Ovary (tissue), 9 donors: Measurements from ENCODE around the gene CCDC34. TPM values are rescaled to one million over a fixed set of nuclear protein-coding genes. Genes with fewer than 3 reads are reported as not detected.

Source experiments
- DNase-seq, 5 donors: peaks; one replicate each; pipeline ENCODE4 v3.0.0-alpha.2; 2019 to 2020
- H3K27ac ChIP-seq, 2 donors: fragments of 200-600 bp; one replicate each; pipeline versions ENCODE4 v1.5.1 to v1.8.0; 2019 to 2022
- H3K27me3 ChIP-seq: fragments of 200-600 bp; one replicate; pipeline ENCODE4 v1.8.0; 2022
- H3K36me3 ChIP-seq: fragments of 200-600 bp; sonication (generic); one replicate; pipeline ENCODE4 v1.5.1; 2019
- H3K4me1 ChIP-seq: one replicate; pipeline ENCODE4 v1.8.1; 2013; ENCODE audit warnings: mild to moderate bottlenecking, moderate library complexity; ENCODE audit not compliant: insufficient read depth
- H3K4me3 ChIP-seq: fragments of 200-600 bp; sonication (generic); one replicate; pipeline ENCODE4 v1.5.1; 2017
- H3K9me3 ChIP-seq, 2 donors: fragments of 200-600 bp in 1 of 2; sonication (generic) in 1 of 2; one replicate each; pipeline versions ENCODE4 v1.5.1 to v1.8.1; 2013 to 2019; ENCODE audit warnings: mild to moderate bottlenecking in 1 of 2, moderate library complexity in 1 of 2
- EP300 ChIP-seq: sonication (generic); formaldehyde crosslinking; IDR thresholded peaks from one replicate; pipeline ENCODE4 v1.6.1; 2017; ENCODE audit warnings: antibody characterized with exemption
- POLR2A ChIP-seq: fragments of 450-650 bp; IDR thresholded peaks from one replicate; pipeline ENCODE4 v1.6.1; 2017; ENCODE audit warnings: antibody characterized with exemption, mild to moderate bottlenecking, moderate library complexity
- WGBS, 3 donors: extraction: QIAGEN DNeasy Blood & Tissue Kit in 1 of 3; methylation state at CpG; one replicate each; pipeline versions ENCODE4 v1.1.5 to v1.1.7; 2013 to 2017; 5-methylcytosine and 5-hydroxymethylcytosine counted together
- intact Hi-C, 4 donors: fragments of 100-400 bp; cut with DNase I; formaldehyde crosslinking; loops; one replicate each; pipeline versions ENCODE4 v1.11.0 to v1.15.1; 2022 to 2023
- polyA plus RNA-seq, 2 donors: library from polyadenylated mRNA; stranded (reverse); fragments of 200-250 nt in 1 of 2; fragments of 350-450 nt in 1 of 2; fragmentation: Illumina TruSeq in 1 of 2; extraction: RNeasy Lipid Tissue Mini Kit (QIAGEN cat#74804) in 1 of 2; gene quantifications; one replicate each; pipeline ENCODE4 v1.2.3, GENCODE V29; 2013 to 2014
- total RNA-seq, 7 donors: library from RNA; depleted of rRNA in 2 of 7; stranded (reverse); fragments of >200 nt in 2 of 7; fragmentation: NEBNext Ultra II Directional in 3 of 7; extraction: Animal tissue kit (Norgen Biotek cat#: 25700) in 3 of 7; gene quantifications; one replicate each; pipeline versions ENCODE4 v1.1.0 to v1.2.4, GENCODE V29; 2016 to 2023
- TF ChIP-seq, protein P1 (sequence below), 3 donors: fragments of 450-650 bp in 2 of 3; fragments of 200-600 bp in 1 of 3; IDR thresholded peaks; one replicate each; pipeline versions ENCODE4 v1.5.1 to v1.8.0; 2016 to 2022; ENCODE audit warnings: antibody characterized with exemption in 3 of 3, mild to moderate bottlenecking in 1 of 3
- donor health status: DM: no; HTN: no; CAD: no; lungs with moderate emphysema.
- donor health status: DM: no; HTN: no; CAD: no.
- donor health status: Bipolar disorder and iron deficiency.
- donor health status: DM: yes; HTN: yes; CAD: no.
- donor health status: DM: no; HTN: no; CAD: no.
- donor health status: DM: yes; HTN: yes; CAD: no.

CCDC34 gene
- total and polyA plus RNA-seq, 9 donors: 2.5 to 17.5 (median 7.8) TPM

DNA sequence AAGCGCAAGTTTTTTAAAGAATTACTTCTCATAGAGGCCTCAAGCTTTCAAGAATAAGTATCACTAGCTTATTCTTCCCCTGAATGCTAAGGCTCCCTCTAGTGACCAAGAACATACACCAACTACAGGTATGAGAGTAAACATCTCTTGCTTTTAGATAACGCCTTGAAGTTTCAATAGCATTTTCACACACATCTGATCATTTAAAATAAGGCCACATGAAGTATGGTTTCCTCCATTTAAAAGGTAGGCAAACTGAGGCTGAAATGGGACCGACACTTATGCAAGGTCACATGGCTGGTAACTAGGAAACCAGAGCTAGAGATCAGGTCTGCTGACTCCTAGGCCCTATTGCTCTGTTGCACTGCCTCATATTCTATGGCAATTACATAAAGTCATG is 66.5 kb downstream of the CCDC34 start:
- DNase-seq: no peak
- no peak overlapping the region for H3K4me3 ChIP-seq
- no peaks in the 10 kb centered on the region for H3K9me3 ChIP-seq
- H3K36me3 ChIP-seq: no peaks in the 10 kb centered on the region
- no peaks in the 10 kb centered on the region for H3K27me3 ChIP-seq
- no peak overlapping the region for H3K27ac ChIP-seq
- H3K4me1 ChIP-seq: no peaks in the 10 kb centered on the region
- 73 to 79% (median 78%) methylated on average over 3 of the region's 3 CpGs for WGBS, 3 donors
- intact Hi-C loops: loop anchor here in 2 of 4 donors (10.0 kb wide), 1 partner anchor 112 kb away; no protein-coding TSS in a partner anchor
- TF ChIP-seq EP300: no peak
- TF ChIP-seq, protein P1, sequence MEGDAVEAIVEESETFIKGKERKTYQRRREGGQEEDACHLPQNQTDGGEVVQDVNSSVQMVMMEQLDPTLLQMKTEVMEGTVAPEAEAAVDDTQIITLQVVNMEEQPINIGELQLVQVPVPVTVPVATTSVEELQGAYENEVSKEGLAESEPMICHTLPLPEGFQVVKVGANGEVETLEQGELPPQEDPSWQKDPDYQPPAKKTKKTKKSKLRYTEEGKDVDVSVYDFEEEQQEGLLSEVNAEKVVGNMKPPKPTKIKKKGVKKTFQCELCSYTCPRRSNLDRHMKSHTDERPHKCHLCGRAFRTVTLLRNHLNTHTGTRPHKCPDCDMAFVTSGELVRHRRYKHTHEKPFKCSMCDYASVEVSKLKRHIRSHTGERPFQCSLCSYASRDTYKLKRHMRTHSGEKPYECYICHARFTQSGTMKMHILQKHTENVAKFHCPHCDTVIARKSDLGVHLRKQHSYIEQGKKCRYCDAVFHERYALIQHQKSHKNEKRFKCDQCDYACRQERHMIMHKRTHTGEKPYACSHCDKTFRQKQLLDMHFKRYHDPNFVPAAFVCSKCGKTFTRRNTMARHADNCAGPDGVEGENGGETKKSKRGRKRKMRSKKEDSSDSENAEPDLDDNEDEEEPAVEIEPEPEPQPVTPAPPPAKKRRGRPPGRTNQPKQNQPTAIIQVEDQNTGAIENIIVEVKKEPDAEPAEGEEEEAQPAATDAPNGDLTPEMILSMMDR (IDR thresholded peaks at IDR 0.05): peak in 2 of 3 donors; percentile 36 to 48
- no peak for TF ChIP-seq POLR2A

DNA sequence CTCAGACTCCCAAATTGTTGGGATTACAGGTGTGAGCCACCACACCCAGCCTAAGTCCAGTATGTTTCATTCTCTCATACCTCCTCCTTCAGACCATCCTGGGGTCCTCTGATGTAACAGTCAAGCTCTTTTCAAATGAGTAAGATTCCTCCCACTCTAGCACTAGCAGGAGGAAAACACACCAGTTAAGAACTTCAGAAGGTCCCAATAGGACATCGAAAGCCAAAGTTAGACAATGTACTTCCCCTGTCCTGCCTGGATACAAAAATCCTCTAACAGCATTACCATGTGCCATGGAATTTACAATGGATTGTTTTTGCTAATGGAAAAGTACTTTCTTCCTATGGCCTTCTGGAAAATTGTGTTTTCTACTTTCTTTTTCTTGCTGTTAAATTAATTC is 67.1 kb downstream of the CCDC34 start:
- intact Hi-C loops: loop anchor here in 2 of 4 donors (10.0 kb wide), 1 partner anchor 111 kb away; no protein-coding TSS in a partner anchor
- WGBS, 3 donors: 84 to 97% (median 88%) methylated on average over 1 of the region's 1 CpG
- H3K4me3 ChIP-seq: no peak overlapping the region
- TF ChIP-seq POLR2A (no peak), EP300 (no peak)
- TF ChIP-seq, protein P1 (IDR thresholded peaks at IDR 0.05): no peak
- no peak for DNase-seq
- H3K27me3 ChIP-seq: no peaks in the 10 kb centered on the region
- no peaks in the 10 kb centered on the region for H3K36me3 ChIP-seq
- H3K4me1 ChIP-seq: no peaks in the 10 kb centered on the region
- no peaks in the 10 kb centered on the region for H3K9me3 ChIP-seq
- H3K27ac ChIP-seq: no peak overlapping the region

DNA sequence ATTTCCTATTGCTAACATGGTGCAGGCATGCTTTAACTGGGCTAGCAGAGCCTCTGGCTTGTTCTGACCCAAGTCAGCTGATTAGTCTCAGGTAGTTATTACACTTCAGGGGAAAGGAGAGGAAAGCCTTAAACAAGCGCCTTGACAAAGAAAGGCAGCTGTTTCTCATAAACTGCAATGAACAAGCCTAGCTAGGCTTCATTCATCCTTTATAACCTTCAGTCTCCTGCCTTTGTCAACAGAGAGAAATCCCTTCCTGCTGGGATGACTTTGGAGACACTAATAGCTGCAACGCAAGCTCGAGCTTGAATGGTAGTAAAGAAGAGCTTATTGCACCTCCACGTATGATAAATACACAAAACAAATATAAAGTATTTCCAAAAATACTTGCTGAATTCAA is 68.4 kb downstream of the CCDC34 start:
- no peaks in the 10 kb centered on the region for H3K9me3 ChIP-seq
- DNase-seq: no peak
- WGBS, 3 donors: 91 to 93% (median 92%) methylated on average over 4 of the region's 4 CpGs
- intact Hi-C loops: loop anchor here in 2 of 4 donors (10.0 kb wide), 1 partner anchor 110 kb away; no protein-coding TSS in a partner anchor
- TF ChIP-seq, protein P1 (IDR thresholded peaks at IDR 0.05): no peak
- TF ChIP-seq EP300 (no peak), POLR2A (no peak)
- no peak overlapping the region for H3K4me3 ChIP-seq
- H3K4me1 ChIP-seq: no peaks in the 10 kb centered on the region
- H3K27ac ChIP-seq: no peak overlapping the region
- H3K36me3 ChIP-seq: no peaks in the 10 kb centered on the region
- H3K27me3 ChIP-seq: no peaks in the 10 kb centered on the region

DNA sequence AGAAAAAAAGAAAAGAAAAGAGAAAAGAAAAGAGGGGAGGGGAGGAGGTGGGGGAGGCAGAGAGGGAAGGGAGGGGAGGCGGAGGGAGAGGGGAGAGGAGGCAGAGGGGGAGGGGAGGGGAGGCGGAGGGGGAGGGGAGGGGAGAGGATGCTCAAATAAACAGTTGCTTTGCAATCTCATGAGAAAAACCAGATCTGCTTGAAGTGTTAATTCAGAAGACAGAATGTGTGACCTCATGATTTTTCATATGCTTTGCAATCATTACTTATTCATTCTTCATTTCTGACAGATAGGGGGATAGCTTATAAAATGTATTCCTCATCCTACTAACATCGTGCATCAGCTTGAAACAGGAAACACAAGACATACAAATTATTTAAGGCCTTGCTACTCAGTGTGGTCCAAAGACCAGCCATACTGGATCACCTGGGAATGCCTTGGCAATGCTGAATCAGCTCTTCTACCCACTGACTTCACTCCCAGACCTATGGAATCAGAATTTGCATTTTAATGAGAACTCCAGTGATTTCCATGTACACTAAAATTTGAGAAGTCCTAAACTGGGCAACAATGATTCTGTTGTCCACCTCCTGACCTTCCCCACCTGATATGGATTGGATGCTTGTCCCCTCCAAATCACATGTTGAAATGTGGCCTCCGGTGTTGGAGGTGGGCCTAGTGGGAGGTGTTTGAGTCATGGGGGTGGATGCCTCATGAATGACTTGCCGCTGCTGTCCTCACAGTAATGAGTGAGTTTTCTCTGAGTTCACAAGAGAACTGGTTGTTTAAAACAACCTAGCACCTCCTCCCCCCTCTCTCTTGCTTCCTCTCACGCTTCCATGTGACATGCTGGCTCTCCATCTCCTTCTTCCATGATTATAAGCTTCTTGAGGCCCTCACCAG is 69.2 kb downstream of the CCDC34 start:
- intact Hi-C loops: loop anchor here in 2 of 4 donors (10.0 kb wide), 1 partner anchor 109 kb away; no protein-coding TSS in a partner anchor
- TF ChIP-seq EP300 (no peak), POLR2A (no peak)
- TF ChIP-seq, protein P1 (IDR thresholded peaks at IDR 0.05): no peak
- no peaks in the 10 kb centered on the region for H3K9me3 ChIP-seq
- H3K4me3 ChIP-seq: no peak overlapping the region
- no peaks in the 10 kb centered on the region for H3K36me3 ChIP-seq
- DNase-seq: no peak
- 77 to 92% (median 78%) methylated on average over 6 of the region's 6 CpGs for WGBS, 3 donors
- no peaks in the 10 kb centered on the region for H3K27me3 ChIP-seq
- H3K27ac ChIP-seq: no peak overlapping the region
- H3K4me1 ChIP-seq: no peaks in the 10 kb centered on the region
